Stimulated activated CD4-positive, alpha-beta T cell treated with anti-CD3 and anti-CD28 coated beads, Interleukin-15, amount 100 ng/mL, for 48 hours (primary cell): ENCODE data around the gene ESPL1.
A peak's percentile ranks its signal among the peaks of the same experiment; 100 is the strongest.
"Not testable (repeated sequence)": the region's sequence is repeated elsewhere in the genome, so short reads cannot be mapped to it uniquely, and the experiment has no call there.

Source experiments
- DNase-seq, 2 donors: peaks; one replicate each; pipeline ENCODE4 v3.0.0-alpha.2; 2020; ENCODE audit warnings: low read depth in 2 of 2

Gene ESPL1

DNA sequence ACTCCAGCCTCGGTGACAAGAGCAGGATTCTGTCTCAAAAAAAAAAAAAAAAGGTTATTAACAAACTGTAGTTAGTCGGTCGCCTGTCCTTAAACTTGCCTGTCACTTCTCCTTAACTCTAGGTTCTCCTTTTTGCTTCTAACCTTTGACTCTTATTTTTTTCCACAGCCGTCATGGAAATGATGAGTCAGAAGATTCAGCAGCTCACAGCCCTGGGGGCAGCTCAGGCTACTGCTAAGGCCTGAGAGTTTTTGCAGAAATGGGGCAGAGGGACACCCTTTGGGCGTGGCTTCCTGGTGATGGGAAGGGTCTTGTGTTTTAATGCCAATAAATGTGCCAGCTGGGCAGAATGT lies 31.0 kb downstream of the ESPL1 start:
- peak; percentile 23 to 25 for DNase-seq

DNA sequence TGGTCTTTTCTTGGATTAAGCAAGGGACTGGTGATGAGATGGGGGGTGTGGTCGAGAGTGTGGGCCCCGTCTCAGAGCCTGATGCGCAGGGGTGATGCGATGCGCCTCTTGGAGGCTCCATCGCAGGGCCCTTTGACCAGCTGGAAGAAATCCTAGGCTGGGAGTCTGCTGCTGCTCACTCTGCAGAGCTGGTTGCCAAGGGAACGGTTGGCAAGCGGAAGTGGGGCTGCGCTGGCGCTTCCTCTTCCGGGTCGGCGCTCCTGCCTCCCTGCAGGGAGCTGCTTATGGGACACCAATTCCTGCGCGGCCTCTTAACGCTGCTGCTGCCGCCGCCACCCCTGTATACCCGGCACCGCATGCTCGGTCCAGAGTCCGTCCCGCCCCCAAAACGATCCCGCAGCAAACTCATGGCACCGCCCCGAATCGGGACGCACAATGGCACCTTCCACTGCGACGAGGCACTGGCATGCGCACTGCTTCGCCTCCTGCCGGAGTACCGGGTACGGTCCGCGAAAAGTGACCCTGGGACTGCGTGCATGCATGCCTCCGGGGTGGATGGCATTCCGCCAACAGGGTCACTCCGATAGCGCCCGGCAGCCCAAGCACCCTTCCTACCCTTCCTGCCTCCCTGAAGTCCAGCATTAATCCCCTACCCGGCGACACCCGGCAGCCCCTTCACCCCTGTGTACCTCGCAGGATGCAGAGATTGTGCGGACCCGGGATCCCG lies 31.5 kb downstream of the ESPL1 start, which contains the start of gene MYG1:
TSS of gene MYG1 (plus strand) at position 242 of the 727 bp plus-strand sequence. CDS start at position 285, 43 bp downstream.
- DNase-seq: peak; percentile 82 to 83

DNA sequence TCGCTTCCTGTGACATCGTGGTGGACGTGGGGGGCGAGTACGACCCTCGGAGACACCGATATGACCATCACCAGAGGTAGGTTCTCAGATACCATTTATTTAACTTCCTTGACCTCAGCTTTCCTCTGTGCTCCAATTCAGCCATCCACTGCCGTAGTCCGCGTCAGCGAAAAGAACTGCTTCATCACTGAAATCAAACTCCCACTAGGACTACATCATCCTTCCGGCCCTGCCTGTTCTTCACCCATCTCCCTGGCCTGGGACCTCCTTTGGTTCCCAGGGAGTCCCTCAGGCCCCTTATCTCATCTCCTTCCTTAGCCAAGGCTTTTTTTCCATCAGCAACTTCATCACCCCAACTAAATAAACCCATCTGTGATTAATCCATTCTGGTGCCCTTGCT lies 32.1 kb downstream of the ESPL1 start:
- no peak for DNase-seq

DNA sequence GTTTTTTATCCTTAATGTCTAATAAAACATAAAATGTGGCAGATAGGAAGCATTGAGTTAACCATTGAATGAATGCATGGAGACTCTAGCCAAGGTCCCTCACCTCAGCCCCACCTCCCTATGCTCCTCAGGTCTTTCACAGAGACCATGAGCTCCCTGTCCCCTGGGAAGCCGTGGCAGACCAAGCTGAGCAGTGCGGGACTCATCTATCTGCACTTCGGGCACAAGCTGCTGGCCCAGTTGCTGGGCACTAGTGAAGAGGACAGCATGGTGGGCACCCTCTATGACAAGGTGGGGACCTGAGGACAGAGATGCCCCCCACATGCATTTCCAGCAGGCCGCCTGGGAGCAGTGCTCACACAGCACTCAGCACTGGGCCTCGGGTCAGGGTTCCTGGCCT lies 34.8 kb downstream of the ESPL1 start:
- no peak for DNase-seq

DNA sequence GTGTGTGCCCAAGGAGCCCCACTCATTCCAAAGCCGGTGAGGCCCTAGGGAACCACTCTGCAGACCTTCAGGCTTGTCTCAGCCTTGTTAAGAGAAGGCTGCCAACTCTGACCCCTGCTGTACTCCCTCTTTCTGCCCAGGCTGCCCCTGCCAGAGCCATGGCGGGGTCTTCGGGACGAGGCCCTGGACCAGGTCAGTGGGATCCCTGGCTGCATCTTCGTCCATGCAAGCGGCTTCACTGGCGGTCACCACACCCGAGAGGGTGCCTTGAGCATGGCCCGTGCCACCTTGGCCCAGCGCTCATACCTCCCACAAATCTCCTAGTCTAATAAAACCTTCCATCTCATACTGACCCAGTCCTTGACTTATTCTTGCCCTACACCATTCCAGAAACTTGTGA lies 38.7 kb downstream of the ESPL1 start:
- no peak for DNase-seq

DNA sequence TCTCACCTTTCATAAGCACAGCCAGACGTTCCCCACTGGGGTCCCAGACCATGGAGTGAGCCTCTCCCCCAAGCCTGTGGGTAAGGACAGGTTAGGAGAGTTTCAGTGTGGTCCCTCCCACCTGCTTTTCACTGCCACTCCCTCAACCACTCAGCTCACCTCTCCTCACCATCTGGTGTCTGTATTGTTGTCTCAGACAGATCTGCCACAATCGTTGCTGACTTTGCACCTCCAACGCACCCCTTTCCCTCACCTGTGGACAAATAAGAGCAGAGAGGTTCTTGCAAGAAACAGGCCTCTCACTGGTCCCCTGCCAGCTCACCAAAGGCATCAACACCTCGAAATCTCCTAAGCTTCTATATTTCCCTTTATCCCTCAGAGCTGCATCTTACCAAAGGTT lies 40.2 kb downstream of the ESPL1 start:
- no peak for DNase-seq

DNA sequence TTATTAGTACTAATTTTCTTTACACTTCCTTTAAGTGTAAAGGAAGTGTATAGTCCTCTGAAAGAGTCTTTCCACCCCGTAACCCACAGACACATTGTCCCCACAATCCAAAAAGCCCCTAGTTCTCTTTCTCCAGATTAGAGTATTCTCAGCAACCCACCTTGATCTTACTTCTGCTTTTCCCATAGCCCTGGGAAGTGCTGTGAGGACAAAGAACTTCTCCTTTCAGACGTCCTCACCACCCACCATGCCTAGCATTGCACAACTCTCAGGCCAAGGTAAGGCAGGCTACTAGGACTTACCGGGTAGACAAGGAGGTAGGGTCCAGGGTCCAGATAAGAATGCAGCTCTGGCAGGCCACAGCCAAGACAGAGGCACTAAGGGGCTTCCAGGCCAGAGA lies 45.9 kb downstream of the ESPL1 start:
- no peak for DNase-seq

DNA sequence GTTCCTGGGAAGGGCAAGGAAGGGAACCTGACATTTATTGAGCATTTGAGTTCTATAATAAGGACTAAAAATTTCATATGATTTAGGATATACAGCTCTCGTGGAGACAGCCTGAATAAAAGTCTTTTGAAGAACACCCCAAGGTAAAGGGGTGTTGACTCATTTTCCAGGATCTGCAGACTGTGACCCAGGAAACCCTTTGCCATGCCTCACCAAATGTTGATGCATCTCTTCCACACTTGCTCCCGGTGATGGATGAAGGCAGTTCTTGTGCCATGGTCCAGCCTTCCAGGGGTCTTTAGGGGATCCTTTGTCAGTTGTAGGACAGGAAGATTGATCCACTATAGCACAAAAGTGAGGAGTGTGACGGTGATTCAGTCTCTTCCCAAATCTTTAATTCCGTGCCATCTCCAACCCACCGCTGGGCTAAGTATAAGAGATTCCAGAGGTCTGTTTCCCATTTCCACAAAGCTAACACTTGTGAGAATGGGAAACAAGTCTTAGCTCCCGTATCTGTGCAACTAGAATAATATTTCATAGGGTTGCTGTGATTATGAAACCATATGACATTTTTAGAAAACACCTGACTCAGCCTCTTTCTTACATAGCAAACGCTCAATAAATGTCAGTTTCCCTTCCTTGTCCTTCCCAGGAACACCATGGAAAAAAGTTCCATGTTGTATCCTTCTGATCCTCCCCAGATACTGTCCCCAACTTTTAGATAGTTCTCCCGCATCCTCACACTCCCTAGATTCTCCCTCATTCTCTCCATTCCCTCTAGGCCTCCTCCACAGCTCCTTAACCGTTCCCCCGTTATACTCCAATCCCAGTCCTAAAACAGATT lies 52.5 kb downstream of the ESPL1 start:
- no peak for DNase-seq

DNA sequence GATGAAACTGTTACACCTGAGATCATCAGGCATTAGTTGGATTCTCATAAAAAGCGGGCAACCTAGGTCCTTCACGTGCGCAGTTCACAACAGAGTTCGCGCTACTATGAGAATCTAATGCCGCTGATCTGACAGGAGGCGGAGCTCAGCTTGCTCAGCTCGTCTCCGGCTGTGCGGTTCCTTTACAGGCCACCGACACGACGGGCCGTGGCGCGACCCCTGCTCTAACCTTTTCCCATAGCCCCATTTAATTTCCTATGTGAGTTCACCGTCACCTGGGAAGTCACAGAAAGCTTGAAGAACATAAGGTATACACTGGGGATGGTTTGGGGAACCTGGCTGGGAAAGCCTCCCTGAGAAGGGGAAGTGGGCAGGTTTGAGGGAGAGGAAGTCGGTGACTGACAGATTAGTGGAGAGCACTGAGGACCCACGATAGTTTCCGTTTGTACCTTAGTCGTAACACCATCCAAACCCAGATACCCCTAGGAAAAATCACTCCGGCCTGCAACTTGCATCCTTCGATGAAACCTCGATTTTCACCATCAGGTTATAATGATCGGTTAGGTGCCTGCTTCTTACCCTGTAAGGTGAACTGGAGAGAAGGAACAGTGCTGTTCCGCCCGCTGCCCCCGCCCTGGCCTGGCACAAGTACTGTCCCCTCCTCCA lies 56.1 kb downstream of the ESPL1 start:
- peak; percentile 35 to 38 for DNase-seq

DNA sequence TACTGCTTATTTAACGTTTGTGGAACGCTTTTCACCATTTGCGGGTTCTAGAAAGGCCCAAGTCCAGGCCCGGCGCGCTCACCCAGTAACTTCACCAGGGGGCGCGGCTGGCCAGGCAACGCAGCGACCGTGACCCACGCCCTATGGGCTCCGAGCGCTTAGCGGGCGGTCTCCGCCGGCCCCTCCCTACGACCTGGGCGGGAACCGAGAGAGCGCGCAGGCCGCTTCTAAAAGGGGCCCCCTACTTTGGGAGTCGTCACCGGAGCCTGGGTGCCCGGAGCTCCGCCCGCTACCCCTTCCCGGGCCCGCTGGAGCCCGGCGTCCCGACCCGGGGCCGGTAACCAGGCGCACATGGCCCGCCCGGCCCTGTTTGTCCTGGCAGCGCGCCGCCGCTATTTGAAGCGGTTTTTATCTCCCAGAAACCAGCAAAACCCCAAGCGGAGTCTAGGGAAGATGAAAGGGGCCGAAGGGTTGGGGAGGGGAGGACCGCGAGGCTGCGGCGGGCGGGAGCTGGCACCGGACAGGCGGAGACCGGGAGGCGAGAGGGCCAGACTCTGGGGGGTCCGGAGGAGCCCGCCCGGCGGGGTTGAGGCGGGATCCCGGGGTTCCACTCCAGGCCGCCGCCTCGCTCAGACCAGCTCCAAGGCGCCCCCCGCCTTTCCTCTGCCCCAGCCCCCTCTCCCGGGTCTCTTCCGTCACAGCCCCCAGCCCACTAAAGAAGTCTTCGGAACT lies 56.8 kb downstream of the ESPL1 start:
- DNase-seq: peak; percentile 84 to 89

DNA sequence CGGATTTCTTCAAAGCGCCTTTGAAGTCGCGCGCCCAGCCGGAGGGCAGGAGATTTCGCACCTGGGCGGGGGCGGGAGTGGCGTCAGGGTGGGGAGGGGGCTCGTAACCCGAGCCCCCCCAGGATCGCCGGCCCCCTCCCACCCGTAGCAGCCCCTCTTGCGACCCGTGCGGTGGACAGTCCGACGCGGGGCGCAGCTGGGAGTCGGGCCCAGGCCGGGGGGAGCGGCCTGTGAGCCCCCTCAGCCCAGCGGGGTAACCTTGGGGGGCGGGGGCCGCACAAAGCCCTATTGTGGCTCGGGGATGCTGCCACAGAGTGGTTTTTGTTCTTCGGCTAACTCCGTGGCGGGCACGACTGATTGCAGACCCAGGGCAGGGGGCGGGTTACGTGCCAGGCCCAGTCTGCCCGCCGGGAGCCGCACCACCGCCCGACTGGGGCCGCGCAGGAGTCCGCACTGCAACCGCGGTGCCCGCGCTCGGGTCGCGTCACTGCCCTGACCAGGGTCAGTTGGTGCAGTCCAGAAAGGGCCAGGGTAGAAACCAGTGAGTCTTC lies 57.5 kb downstream of the ESPL1 start:
- peak in 1 of 2 donors; percentile 13 for DNase-seq

DNA sequence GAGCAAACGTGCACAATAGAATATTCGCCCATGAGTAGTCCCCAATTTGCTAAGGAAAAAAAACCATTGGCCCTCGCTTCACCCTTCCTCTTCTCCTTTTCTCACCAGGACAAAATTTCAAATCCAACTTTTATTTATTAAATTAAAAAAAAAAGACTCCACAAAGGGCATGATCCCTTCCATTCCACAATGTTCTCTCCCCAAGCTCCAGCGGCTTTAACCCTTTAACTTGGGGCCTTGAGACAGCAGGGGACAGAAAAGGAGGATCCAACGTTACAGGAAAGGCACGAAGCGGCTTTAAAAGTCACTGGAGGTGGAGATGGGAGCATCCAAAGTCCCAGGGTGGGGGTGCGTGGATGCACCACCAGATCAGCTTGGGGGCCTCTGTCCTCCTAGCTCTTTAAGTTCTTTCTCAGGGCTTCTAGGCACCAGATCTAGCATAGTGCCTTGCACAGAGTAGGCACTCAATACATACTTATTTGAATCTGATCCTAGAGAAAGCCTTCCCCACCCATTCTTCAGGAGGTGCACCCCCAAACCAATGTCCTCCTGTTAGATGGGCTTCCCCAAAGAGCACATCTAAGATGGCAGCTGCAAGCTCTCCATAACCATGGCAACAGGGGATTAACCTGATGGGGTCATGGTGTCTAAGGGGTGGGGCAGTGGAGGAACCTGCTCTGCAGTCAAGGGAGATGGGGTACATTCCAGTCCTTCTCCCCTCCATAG lies 58.5 kb downstream of the ESPL1 start:
- no peak for DNase-seq

DNA sequence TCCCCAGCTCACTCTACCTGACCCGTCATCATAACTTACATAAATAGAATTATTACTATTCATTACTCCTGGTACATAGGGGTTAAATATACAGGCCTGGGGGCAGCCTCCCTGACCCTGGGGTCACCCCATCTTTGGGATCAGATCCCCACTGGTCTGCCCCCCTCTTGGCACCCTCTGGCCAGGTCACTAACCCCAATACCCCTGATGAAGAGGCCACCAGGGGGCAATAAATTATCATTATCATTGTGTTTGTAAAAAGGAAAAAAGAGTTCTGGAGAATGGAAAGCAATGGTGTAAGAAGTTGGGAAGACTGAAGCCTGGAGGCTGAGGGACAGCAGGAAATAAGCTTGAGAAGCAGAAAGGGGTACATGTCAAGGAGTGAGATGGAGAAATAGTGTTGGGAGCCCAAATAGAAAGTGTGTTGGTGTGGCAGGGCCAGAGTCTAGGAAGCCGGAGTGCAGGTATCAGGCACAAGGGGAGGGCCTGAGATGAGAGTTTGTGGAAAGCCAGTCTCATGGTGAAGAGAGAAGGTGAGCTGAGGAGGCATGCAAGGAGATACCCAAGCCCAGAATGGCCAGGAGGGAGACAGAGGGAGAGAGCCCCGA lies 59.4 kb downstream of the ESPL1 start:
- no peak for DNase-seq

DNA sequence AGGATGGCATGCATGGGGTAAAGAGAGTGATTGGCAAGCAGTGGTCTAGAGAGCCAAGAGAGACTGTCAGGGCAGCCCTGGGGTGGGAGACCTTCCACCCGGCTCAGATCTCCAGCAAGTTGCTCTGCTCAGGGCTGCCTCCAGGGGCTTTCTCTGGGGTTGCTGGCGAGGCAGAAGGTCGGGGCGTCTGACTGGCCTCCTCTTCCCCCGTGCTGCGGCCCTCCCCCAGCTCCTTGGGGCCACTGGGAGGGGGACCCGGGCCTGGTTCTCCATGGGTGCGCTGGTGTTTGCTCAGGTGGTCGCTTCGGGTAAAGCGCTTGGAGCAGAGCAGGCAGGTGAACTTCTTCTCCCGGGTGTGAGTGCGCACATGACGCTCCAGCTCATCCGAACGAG lies 59.9 kb downstream of the ESPL1 start:
- no peak for DNase-seq

DNA sequence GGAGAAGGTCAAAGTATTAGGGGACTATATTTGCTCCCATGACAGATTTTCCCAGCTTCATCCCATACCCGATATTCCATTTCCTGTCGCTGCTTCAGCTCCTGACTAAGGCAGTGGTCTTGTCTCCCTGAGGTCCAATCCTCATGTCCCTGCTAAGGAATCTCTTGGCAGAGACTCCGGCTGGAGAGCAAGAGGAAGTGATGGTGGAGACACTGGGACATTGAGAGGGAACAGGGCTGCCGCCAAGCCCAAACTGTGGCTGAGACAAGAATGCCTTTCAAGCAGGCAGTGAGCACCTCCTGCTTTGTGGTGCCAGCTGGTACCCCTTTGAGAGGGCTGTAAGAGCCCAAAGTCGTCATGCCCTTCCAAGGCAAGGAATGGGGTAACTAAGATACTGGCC lies 62.6 kb downstream of the ESPL1 start:
- DNase-seq: no peak

DNA sequence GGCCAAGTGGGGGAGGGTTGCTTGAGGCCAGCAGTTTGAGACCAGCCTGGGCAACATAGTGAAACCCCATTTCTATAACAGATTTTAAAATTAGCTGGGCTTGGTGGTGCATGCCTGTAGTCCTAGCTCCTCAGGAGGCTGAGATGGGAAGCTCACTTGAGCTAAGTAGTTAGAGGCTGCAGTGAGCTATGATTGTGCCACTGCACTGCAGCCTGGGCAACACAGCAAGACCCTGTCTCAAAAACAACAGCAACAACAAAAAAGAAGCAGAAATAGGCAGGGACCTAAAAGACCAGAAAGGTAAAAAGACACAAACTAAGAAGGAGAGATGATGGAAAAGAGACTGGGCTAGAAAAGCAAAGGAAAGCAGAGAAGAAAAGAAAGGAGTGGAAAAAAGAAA lies 64.2 kb downstream of the ESPL1 start:
- DNase-seq: not testable (repeated sequence)

DNA sequence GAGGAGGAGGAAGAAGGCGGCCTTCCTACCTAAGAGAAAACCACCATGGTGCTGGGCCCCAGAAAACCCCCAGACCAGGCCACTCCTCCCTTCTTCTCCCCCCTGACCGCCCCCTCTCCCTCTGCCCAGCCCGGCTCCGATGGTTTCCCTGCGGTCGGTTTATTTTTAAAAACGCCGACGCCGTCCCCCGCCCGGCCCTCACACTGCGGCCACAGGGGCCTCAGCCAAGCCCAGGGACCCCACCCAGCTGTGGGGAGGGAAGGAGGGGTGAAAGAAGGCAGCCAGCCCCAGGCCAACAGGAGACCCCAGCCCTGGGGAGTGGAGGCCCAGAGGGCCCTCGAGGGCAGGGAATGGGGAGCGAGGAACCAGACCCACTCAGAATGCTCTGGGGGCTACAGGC lies 64.6 kb downstream of the ESPL1 start:
- DNase-seq: no peak

DNA sequence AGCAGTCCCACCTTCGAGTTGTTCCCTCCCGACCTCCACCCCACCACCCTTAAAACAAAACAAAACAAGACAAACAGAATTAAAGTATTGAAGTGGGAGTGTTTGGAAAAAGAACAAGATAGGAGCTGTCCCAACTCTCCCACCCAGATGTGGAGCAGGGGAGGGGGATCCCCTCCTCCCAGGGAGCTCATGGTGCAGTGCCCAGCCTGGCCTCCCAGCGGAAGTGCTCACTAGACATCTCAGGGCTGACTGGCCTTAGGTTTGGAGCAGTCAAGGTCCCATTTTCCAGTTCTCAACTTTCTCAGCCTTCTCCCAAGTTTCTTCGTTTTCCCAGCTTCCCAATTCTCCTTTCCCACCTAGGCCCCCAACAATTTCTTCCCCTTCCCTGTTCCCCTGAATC lies 65.2 kb downstream of the ESPL1 start:
- DNase-seq: no peak

DNA sequence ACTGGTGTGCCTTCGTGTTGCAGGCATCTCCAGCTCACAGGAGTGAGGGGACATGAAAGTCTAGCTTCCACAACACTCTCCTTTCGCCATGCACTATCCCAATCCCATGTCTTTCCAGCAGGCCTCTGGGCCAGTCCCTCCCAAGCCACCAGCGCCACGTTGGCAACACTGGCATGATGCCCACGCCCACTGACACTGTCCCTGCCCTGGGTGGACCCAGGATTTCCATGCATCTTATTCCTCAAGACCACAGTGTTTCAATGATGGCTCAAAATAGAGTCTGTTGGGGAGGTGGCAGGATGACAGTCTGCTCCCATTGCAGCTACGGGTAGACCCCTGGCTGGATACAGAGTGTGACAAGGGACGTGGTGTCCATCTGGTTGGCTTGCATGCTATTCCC lies 65.7 kb downstream of the ESPL1 start:
- no peak for DNase-seq

DNA sequence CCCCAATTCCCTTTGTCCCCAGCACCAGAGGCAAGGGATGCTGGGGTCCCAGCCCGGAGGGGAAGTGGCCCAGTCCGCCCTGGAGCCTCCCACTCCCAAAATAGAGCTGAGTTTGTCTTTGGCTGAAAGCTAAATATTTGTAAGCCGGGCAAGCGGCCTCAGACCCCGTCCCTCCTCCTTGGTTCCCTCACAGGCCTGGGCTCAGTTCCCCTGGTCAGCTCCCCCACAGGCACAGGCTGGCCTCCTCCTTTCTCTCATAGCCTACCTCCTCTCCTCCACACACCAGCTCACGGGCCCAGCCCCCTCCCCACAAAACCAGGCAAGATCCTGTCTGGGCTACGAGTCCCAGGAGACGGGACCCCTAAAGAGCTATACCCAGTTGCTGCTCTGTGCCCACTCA lies 66.7 kb downstream of the ESPL1 start:
- DNase-seq: no peak
